ENCODE measurements around the gene GOLPH3.

GRCh38 chr5:32217886-32218396, 43.8 kb upstream of the GOLPH3 start:
- TF ChIP-seq CTCF (IDR thresholded peaks at IDR 0.05) (no peak), POLR2A (IDR thresholded peaks at IDR 0.05) (no peak)
